ENCODE data around the gene GRK2.

Gene GRK2

GRCh38 chr11:67293090-67293489, 26.8 kb downstream of the GRK2 start:
- no peak for DNase-seq (ENCODE audit: low read depth in 2 of 2, low spot score in 1 of 2)

- no peak for DNase-seq (ENCODE audit: low read depth in 2 of 2, low spot score in 1 of 2)
Observed at GRCh38 chr11:67295846-67296245, 29.6 kb downstream of the GRK2 start.

GRCh38 chr11:67298786-67299185, 32.5 kb downstream of the GRK2 start:
- no peak for DNase-seq (ENCODE audit: low read depth in 2 of 2, low spot score in 1 of 2)

- DNase-seq (ENCODE audit: low read depth in 2 of 2, low spot score in 1 of 2), result no peak
Observed at GRCh38 chr11:67299471-67300191, 33.4 kb downstream of the GRK2 start.

DNA sequence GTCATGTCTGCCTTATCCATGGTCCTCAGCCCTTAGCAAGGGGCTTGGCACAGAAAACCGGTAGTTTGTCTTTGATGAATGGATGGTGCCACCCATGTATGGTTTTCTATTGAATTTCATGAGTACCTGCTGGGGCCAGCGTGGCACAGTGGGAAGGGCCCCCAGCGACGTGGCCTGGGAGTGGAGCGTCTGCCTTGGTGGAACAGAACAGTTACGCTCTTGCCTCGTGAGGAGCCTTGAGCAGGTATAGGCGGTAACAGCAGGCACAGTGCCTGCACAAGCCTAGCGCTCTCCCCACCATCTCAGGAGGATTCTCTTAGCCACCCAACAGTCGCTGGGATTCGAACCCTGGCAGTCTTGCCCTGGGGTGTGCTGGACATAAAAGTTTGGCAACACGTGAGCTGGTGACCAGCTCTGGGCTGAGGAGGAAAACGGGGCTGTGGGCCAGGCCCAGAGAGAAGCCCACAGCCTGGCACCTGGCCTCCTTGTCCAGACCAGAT, 34.0 kb downstream of the GRK2 start:
- DNase-seq (ENCODE audit: low read depth in 2 of 2, low spot score in 1 of 2), result no peak

- no peak for DNase-seq (ENCODE audit: low read depth in 2 of 2, low spot score in 1 of 2)
Observed at GRCh38 chr11:67300756-67301312, 34.6 kb downstream of the GRK2 start.

- no peak for DNase-seq (ENCODE audit: low read depth in 2 of 2, low spot score in 1 of 2)
Observed at GRCh38 chr11:67301313-67301921, 35.1 kb downstream of the GRK2 start.

- DNase-seq (ENCODE audit: low read depth in 2 of 2, low spot score in 1 of 2), result no peak
Observed at GRCh38 chr11:67301951-67302516, 35.8 kb downstream of the GRK2 start.

- no peak for DNase-seq (ENCODE audit: low read depth in 2 of 2, low spot score in 1 of 2)
Observed at GRCh38 chr11:67302571-67303131, 36.4 kb downstream of the GRK2 start.

GRCh38 chr11:67303132-67303834, 37.0 kb downstream of the GRK2 start, which contains the start of gene SSH3:
TSS of gene SSH3 (plus strand) at chr11:67303530. CDS start at chr11:67303626, 96 bp downstream.
- DNase-seq (ENCODE audit: low read depth in 2 of 2, low spot score in 1 of 2), result no peak

DNA sequence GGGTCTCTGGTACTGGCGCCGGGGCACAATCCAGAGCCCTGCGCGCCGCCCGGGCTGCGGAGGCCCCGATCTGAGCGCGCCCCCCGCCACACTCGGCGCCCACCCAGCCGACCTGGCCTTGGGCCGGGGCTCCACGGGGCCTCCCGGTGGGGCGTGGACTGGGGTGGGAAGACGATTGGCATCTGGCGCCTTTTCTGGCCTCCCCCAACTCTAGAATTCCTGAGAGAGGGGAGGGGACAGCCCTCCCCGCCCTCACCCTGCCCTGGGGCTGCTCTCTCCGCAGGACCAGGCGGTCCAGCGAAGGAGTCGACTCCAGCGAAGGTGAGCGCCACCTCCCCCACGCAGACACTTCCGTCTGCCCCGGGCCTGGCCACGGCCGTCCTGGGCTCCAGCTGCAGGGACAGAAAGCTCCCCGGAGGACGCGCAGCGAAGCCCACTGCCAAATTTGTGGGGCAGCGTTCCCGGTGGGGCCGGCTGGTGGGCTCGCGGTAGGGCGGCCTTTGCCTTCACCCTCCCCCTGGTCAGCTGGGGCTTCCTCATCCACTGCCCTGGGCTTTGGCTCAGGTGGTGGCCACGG, 37.6 kb downstream of the GRK2 start:
- no peak for DNase-seq (ENCODE audit: low read depth in 2 of 2, low spot score in 1 of 2)

DNA sequence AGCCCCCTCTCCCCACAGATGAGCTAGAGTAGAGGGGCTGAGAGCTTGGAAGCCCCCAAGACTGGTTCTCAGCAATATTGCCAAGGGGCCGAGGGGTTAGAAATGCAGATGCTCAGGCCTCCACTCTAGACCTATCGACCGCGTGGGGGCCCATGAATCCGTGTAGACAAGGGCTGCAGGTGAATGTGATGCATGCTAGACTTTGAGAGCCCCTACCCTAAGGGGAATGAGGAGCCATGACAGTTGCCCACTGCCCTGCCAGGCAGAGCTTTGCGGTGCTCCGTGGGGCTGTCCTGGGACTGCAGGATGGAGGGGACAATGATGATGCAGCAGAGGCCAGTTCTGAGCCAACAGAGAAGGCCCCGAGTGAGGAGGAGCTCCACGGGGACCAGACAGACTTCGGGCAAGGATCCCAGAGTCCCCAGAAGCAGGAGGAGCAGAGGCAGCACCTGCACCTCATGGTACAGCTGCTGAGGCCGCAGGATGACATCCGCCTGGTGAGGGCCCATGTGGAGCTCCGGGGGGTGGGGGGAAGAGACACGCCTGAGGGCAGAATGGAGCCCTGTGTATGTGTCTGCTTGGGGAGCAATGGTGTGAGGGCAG, 38.3 kb downstream of the GRK2 start:
- DNase-seq (ENCODE audit: low read depth in 2 of 2, low spot score in 1 of 2), result no peak

GRCh38 chr11:67306769-67307544, 40.7 kb downstream of the GRK2 start:
- DNase-seq (ENCODE audit: low read depth in 2 of 2, low spot score in 1 of 2), result no peak

- no peak for DNase-seq (ENCODE audit: low read depth in 2 of 2, low spot score in 1 of 2)
Observed at GRCh38 chr11:67307545-67308001, 41.3 kb downstream of the GRK2 start.

DNA sequence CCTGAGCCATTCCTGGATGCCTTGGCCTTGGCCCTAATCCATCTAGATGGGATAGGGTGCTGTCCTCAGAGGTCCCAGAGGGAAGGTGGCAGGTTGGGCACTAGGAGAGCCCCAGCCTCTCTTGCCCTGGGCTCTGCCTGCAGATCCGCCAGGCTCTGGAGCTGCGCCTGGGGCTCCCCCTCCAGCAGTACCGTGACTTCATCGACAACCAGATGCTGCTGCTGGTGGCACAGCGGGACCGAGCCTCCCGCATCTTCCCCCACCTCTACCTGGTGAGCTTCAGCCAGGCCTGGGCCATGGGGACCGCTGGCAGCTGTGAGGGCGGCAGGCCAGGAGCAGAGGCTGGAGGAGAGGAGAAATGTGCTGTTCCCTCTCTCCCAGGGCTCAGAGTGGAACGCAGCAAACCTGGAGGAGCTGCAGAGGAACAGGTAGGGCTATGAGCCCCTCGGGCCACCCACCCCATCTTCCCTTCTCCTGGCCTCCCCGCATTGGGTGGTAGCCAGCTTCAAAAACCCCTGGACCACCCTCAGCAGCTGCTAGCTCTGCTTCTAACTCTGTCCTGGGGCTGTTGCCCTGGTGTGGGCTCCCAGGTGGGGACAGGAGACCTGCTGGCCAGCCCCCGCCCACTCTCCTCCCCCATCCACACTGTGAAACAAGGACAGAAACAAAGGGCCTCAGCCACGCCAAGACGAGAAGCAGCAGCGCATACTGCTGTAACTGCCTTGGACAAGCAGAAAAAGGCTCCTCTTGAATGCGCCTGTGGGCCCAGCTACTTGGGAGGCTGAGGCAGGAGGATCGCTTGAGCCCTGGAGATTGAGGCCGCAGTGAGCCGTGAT, 42.0 kb downstream of the GRK2 start:
- no peak for DNase-seq (ENCODE audit: low read depth in 2 of 2, low spot score in 1 of 2)

DNA sequence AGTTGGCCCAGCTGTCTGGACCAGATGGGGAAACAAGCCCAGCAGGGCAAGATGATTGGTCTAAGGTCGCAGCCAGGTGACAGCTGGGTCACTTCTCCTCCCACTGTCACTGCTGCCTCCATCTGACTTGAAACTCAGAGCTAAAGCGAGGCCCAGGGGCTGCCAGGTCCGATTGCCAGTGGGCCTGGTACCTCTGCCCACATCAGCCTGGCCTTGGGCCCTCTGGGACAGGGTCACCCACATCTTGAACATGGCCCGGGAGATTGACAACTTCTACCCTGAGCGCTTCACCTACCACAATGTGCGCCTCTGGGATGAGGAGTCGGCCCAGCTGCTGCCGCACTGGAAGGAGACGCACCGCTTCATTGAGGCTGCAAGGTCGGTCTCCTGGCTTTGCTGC, 42.9 kb downstream of the GRK2 start:
- DNase-seq (ENCODE audit: low read depth in 2 of 2, low spot score in 1 of 2), result no peak

GRCh38 chr11:67309661-67310061, 43.4 kb downstream of the GRK2 start:
- no peak for DNase-seq (ENCODE audit: low read depth in 2 of 2, low spot score in 1 of 2)

DNA sequence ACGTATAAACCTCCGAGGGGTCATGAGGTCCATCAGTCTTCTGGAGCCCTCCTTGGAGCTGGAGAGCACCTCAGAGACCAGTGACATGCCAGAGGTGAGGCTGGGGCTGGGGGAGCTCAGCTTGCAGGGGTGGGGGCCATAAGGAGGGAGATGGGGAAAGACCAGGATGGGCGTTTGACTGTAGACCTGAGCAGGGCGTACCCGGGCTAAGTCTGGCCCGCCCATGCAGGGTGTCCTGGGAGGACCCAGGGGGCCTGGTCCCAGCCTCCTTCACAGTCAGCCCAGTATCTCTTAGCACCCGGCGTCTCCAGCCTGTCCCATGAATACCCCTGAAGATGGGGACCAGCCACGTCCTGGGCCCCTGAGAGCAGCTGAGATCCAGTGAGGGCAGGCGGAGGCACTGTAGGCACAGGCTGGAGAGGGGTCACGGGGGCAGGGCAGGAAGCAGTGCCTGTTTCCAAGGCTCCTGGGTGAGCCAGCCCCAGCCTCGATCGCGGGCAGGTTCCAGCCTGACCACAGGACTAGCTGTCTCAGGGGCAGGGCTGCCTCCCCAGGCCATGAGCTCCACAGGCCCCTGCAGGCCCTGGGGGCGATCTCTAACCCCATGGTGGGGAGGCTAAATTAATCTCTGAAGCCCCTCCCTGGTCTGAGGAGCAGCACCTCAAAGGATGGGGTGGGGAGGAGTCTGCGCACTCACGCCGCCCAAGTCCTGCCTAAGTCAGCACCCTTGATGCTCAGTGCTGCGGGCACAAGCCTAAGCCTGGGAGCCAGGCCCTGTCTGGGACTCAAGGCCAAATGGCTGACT, 44.2 kb downstream of the GRK2 start:
- no peak for DNase-seq (ENCODE audit: low read depth in 2 of 2, low spot score in 1 of 2)

Measured in stimulated activated CD8-positive, alpha-beta memory T cell treated with anti-CD3 and anti-CD28 coated beads, Interleukin-4, amount 100 ng/mL, for 4 hours (primary cell).